Astrocyte (in vitro differentiated cells and primary cell): Measurements from ENCODE around the gene THSD7B.

ENCODE experiments used
- EZH2 ChIP-seq: IDR thresholded peaks from 2 replicates; pipeline ENCODE4 v1.6.1; 2012; ENCODE audit warnings: mild to moderate bottlenecking, low read length, inconsistent platforms; ENCODE audit not compliant: insufficient read depth
- TF ChIP-seq, protein P1 (sequence below): IDR thresholded peaks from 2 replicates; pipeline ENCODE4 v1.5.1; 2011; ENCODE audit warnings: low read depth, mild to moderate bottlenecking, inconsistent platforms, low read length, moderate library complexity; ENCODE audit not compliant: insufficient read depth

DNA sequence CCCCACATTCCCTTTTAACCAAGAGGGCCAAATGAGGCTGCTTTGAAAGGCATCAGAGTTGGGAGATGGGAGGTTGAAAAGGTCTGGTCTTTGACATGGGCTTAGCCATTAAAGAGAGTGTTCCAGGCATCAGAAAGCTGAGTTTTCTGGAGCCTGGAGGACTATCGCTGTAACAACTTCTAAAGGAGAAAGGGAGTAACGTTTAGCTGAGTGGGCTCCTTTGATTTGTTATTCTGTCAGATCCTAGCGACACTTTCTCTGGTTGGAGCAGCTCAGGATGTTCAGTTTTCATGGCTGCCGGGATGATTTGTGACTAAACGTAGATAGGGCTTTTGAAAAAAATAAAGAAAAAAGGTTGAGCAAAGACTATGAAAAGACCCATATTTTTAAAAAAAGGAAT is 346.6 kb downstream of the THSD7B start:
- TF ChIP-seq, protein P1, sequence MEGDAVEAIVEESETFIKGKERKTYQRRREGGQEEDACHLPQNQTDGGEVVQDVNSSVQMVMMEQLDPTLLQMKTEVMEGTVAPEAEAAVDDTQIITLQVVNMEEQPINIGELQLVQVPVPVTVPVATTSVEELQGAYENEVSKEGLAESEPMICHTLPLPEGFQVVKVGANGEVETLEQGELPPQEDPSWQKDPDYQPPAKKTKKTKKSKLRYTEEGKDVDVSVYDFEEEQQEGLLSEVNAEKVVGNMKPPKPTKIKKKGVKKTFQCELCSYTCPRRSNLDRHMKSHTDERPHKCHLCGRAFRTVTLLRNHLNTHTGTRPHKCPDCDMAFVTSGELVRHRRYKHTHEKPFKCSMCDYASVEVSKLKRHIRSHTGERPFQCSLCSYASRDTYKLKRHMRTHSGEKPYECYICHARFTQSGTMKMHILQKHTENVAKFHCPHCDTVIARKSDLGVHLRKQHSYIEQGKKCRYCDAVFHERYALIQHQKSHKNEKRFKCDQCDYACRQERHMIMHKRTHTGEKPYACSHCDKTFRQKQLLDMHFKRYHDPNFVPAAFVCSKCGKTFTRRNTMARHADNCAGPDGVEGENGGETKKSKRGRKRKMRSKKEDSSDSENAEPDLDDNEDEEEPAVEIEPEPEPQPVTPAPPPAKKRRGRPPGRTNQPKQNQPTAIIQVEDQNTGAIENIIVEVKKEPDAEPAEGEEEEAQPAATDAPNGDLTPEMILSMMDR, result no peak
- no peak for TF ChIP-seq EZH2
